ENCODE data around the gene FGD2.

Gene FGD2

GRCh38 chr6:36961441-36962435 is 43.7 kb upstream of the FGD2 start:
- H3K27me3 ChIP-seq (ENCODE audit: low read length), result no peaks in the 10 kb centered on the region
- peaks cover 14% of the 10 kb centered on the region for H3F3A ChIP-seq (ENCODE audit: insufficient read depth)
- no peaks in the 10 kb centered on the region for H3K9me3 ChIP-seq (ENCODE audit: insufficient read depth, low read length)
- no peaks in the 10 kb centered on the region for H3K9me2 ChIP-seq (replicated peaks; ENCODE audit: insufficient read depth, low read length)
- no peak overlapping the region for H2AFZ ChIP-seq (ENCODE audit: low read depth, low read length, severe bottlenecking)
- no peak overlapping the region for H3K4me3 ChIP-seq (ENCODE audit: insufficient read depth, low read length, poor library complexity, severe bottlenecking)
- no peak overlapping the region for H3K9ac ChIP-seq (ENCODE audit: low read length)
- H4K20me1 ChIP-seq (ENCODE audit: low read depth, low read length), result no peaks in the 10 kb centered on the region
- no peaks in the 10 kb centered on the region for H3K79me2 ChIP-seq (ENCODE audit: insufficient read depth, low read length)
- H3K4me2 ChIP-seq (ENCODE audit: low read depth, low read length, poor library complexity, severe bottlenecking), result no peak overlapping the region
- H3K27ac ChIP-seq (ENCODE audit: low read depth, low read length), result no peak overlapping the region
- TF ChIP-seq CTCF (IDR thresholded peaks at IDR 0.05; ENCODE audit: insufficient read depth, low read length, poor library complexity, severe bottlenecking) (no peak), EZH2phosphoT487 (conservative IDR thresholded peaks at IDR 0.05; ENCODE audit: low read length) (no peak)
- no peaks in the 10 kb centered on the region for H3K36me3 ChIP-seq (ENCODE audit: low read length)

- H4K20me1 ChIP-seq (ENCODE audit: low read depth, low read length), result no peaks in the 10 kb centered on the region
- H3K27ac ChIP-seq (ENCODE audit: low read depth, low read length), result no peak overlapping the region
- H3K4me2 ChIP-seq (ENCODE audit: low read depth, low read length, poor library complexity, severe bottlenecking), result peak overlapping the region; percentile 32
- peak overlapping the region; percentile 5; the same call in 1 of the 2 replicates for H3K9ac ChIP-seq (ENCODE audit: low read length)
- H3K9me3 ChIP-seq (ENCODE audit: insufficient read depth, low read length), result no peaks in the 10 kb centered on the region
- peak overlapping the region; percentile 23 for H2AFZ ChIP-seq (ENCODE audit: low read depth, low read length, severe bottlenecking)
- peaks cover 16% of the 10 kb centered on the region for H3F3A ChIP-seq (ENCODE audit: insufficient read depth)
- no peaks in the 10 kb centered on the region for H3K36me3 ChIP-seq (ENCODE audit: low read length)
- no peak for TF ChIP-seq CTCF (IDR thresholded peaks at IDR 0.05; ENCODE audit: insufficient read depth, low read length, poor library complexity, severe bottlenecking)
- H3K9me2 ChIP-seq (replicated peaks; ENCODE audit: insufficient read depth, low read length), result no peaks in the 10 kb centered on the region
- no peak overlapping the region for H3K4me3 ChIP-seq (ENCODE audit: insufficient read depth, low read length, poor library complexity, severe bottlenecking)
- no peaks in the 10 kb centered on the region for H3K79me2 ChIP-seq (ENCODE audit: insufficient read depth, low read length)
- no peaks in the 10 kb centered on the region for H3K27me3 ChIP-seq (ENCODE audit: low read length)
These were observed 42.6 kb upstream of the FGD2 start for GRCh38 chr6:36962874-36963273.

GRCh38 chr6:36963451-36964290 is 41.8 kb upstream of the FGD2 start:
- no peaks in the 10 kb centered on the region for H3K9me2 ChIP-seq (replicated peaks; ENCODE audit: insufficient read depth, low read length)

More at GRCh38 chr6:36963451-36964290, 41.8 kb upstream of the FGD2 start:
- peak overlapping the region; percentile 32 for H3K4me2 ChIP-seq (ENCODE audit: low read depth, low read length, poor library complexity, severe bottlenecking)
- no peaks in the 10 kb centered on the region for H4K20me1 ChIP-seq (ENCODE audit: low read depth, low read length)
- no peak for TF ChIP-seq EZH2phosphoT487 (conservative IDR thresholded peaks at IDR 0.05; ENCODE audit: low read length)
- TF ChIP-seq CTCF (IDR thresholded peaks at IDR 0.05; ENCODE audit: insufficient read depth, low read length, poor library complexity, severe bottlenecking), result no peak
- H3F3A ChIP-seq (ENCODE audit: insufficient read depth), result peaks cover 16% of the 10 kb centered on the region
- no peak overlapping the region for H3K4me3 ChIP-seq (ENCODE audit: insufficient read depth, low read length, poor library complexity, severe bottlenecking)
- no peaks in the 10 kb centered on the region for H3K27me3 ChIP-seq (ENCODE audit: low read length)
- H3K36me3 ChIP-seq (ENCODE audit: low read length), result no peaks in the 10 kb centered on the region
- no peaks in the 10 kb centered on the region for H3K9me3 ChIP-seq (ENCODE audit: insufficient read depth, low read length)
- H3K27ac ChIP-seq (ENCODE audit: low read depth, low read length), result no peak overlapping the region
- peak overlapping the region; percentile 5; the same call in 1 of the 2 replicates for H3K9ac ChIP-seq (ENCODE audit: low read length)
- no peaks in the 10 kb centered on the region for H3K79me2 ChIP-seq (ENCODE audit: insufficient read depth, low read length)
- H2AFZ ChIP-seq (ENCODE audit: low read depth, low read length, severe bottlenecking), result no peak overlapping the region
